SK-N-SH (cell line): ENCODE data around the gene PHF3. TPM values are rescaled to one million over a fixed set of nuclear protein-coding genes. Genes with fewer than 3 reads are reported as not detected.

ENCODE experiments used
- CTCF ChIA-PET: fragments of 300-600, 350-600 bp; formaldehyde crosslinking; extraction: SDS; loops from one replicate; lab custom pipeline; 2021; lab: Yijun Ruan, JAX
- POLR2A ChIA-PET: fragments of 350-600 bp; sonication (Branson Sonifier 250); formaldehyde crosslinking; extraction: SDS; loops from one replicate; lab custom pipeline; 2020; ENCODE audit warnings: antibody characterized with exemption, inconsistent platforms; lab: Yijun Ruan, JAX
- DNase-seq: peaks from one replicate; pipeline ENCODE4 v3.0.0; 2012
- H2AFZ ChIP-seq: fragments of 200-600 bp; sonication (generic); 2 replicates; pipeline ENCODE4 v1.8.1; 2016; ENCODE audit warnings: antibody characterized with exemption, mild to moderate bottlenecking, low read depth
- H3F3A ChIP-seq: fragments of 200-600 bp; sonication (generic); replicated peaks from 2 replicates; pipeline ENCODE3; 2016; ENCODE audit warnings: antibody characterized with exemption, mild to moderate bottlenecking; ENCODE audit not compliant: insufficient read depth
- H3K27ac ChIP-seq, 2 experiments: fragments of 200-500 bp in 1 of 2; fragments of 200-600 bp in 1 of 2; sonication (Bioruptor generic) in 1 of 2; sonication (generic), shearing (Covaris generic) in 1 of 2; 2 replicates each; pipeline versions ENCODE4 v1.5.1 to v1.6.1; 2014 to 2016; ENCODE audit warnings: low read depth in 2 of 2, inconsistent platforms in 1 of 2, low read length in 1 of 2, mild to moderate bottlenecking in 1 of 2, mixed read lengths in 1 of 2
- H3K27me3 ChIP-seq: fragments of 200-600 bp; sonication (generic), shearing (Covaris generic); 2 replicates; pipeline ENCODE4 v1.6.1; 2016; ENCODE audit warnings: mixed run types; ENCODE audit not compliant: insufficient read depth
- H3K36me3 ChIP-seq, 2 experiments: fragments of 200-500 bp in 1 of 2; fragments of 200-600 bp in 1 of 2; sonication (Bioruptor generic) in 1 of 2; sonication (generic) in 1 of 2; replicated peaks in 1 of 2; 2 replicates each; pipeline versions ENCODE3 to v1.5.1; 2014 to 2016; ENCODE audit warnings: low read length in 1 of 2, mild to moderate bottlenecking in 1 of 2; ENCODE audit not compliant: insufficient read depth in 2 of 2, control insufficient read depth in 1 of 2
- H3K4me1 ChIP-seq, 2 experiments: fragments of 200-500 bp in 1 of 2; fragments of 200-600 bp in 1 of 2; sonication (Bioruptor generic) in 1 of 2; sonication (generic), shearing (Covaris generic) in 1 of 2; 2 replicates each; pipeline versions ENCODE4 v1.5.1 to v1.6.1; 2014 to 2016; ENCODE audit warnings: low read depth in 1 of 2, low read length in 1 of 2, mixed run types in 1 of 2; ENCODE audit not compliant: insufficient read depth in 2 of 2, control insufficient read depth in 1 of 2
- H3K4me2 ChIP-seq: fragments of 200-600 bp; sonication (generic), shearing (Covaris generic); 2 replicates; pipeline ENCODE4 v1.6.1; 2017; ENCODE audit warnings: mixed run types
- H3K4me3 ChIP-seq, 2 experiments: fragments of 200-500 bp in 1 of 2; fragments of 200-600 bp in 1 of 2; sonication (Bioruptor generic) in 1 of 2; sonication (generic), shearing (Covaris generic) in 1 of 2; 2 replicates each; pipeline versions ENCODE4 v1.5.1 to v1.8.1; 2014 to 2016; ENCODE audit warnings: low read depth in 2 of 2, inconsistent platforms in 1 of 2, low read length in 1 of 2, mild to moderate bottlenecking in 1 of 2, mixed read lengths in 1 of 2, moderate library complexity in 1 of 2
- H3K79me2 ChIP-seq: fragments of 200-600 bp; sonication (generic); 2 replicates; pipeline ENCODE4 v1.8.1; 2017; ENCODE audit warnings: mild to moderate bottlenecking; ENCODE audit not compliant: insufficient read depth
- H3K9ac ChIP-seq: fragments of 200-600 bp; sonication (generic); 2 replicates; pipeline ENCODE4 v1.6.1; 2017; ENCODE audit warnings: mixed run types
- H3K9me2 ChIP-seq: fragments of 200-600 bp; sonication (generic); 2 replicates; pipeline ENCODE4 v1.6.1; 2017; ENCODE audit warnings: mixed run types
- H3K9me3 ChIP-seq: fragments of 200-600 bp; sonication (generic); 2 replicates; pipeline ENCODE4 v1.6.1; 2017; ENCODE audit warnings: mixed run types, mild to moderate bottlenecking, moderate library complexity
- H4K20me1 ChIP-seq: fragments of 200-600 bp; sonication (generic); 2 replicates; pipeline ENCODE4 v1.6.1; 2017; ENCODE audit warnings: mild to moderate bottlenecking, mixed run types; ENCODE audit not compliant: insufficient read depth
- CHD2 ChIP-seq: fragments of 150-350 bp; IDR thresholded peaks from 2 replicates; pipeline ENCODE4 v1.6.1; 2018; ENCODE audit warnings: low read length; ENCODE audit not compliant: partially characterized antibody
- ELF1 ChIP-seq: IDR thresholded peaks from 2 replicates; pipeline ENCODE4 v1.4.0; 2012
- EP300 ChIP-seq, 2 experiments: IDR thresholded peaks; 2 replicates each; pipeline versions ENCODE4 v1.4.0 to v1.6.1; 2012; ENCODE audit warnings: borderline replicate concordance in 1 of 2, low read depth in 1 of 2, low read length in 1 of 2
- FOSL2 ChIP-seq: IDR thresholded peaks from 2 replicates; pipeline ENCODE4 v1.4.0; 2012; ENCODE audit warnings: low read depth, mild to moderate bottlenecking, moderate library complexity, borderline replicate concordance
- POLR2AphosphoS5 ChIP-seq: IDR thresholded peaks from 2 replicates; pipeline ENCODE4 v1.6.1; 2012; ENCODE audit warnings: low read depth, low read length
- TAF1 ChIP-seq: IDR thresholded peaks from 2 replicates; pipeline ENCODE4 v1.6.1; 2012; ENCODE audit warnings: low read depth, mild to moderate bottlenecking, low read length, moderate library complexity, borderline replicate concordance
- WGBS: methylation state at CpG from one replicate; pipeline ENCODE4 v1.1.6; 2017; ENCODE audit warnings: low lambda C conversion rate; 5-methylcytosine and 5-hydroxymethylcytosine counted together
- polyA plus RNA-seq, 3 experiments: library from polyadenylated mRNA; depleted of rRNA; stranded (reverse); fragments of >200 nt; gene quantifications; 2 replicates each; pipeline ENCODE4 v1.2.3, GENCODE V29; 2012
- TF ChIP-seq, protein P1 (sequence below): IDR thresholded peaks from 2 replicates; pipeline ENCODE4 v1.4.0; 2012; ENCODE audit warnings: low read depth, borderline replicate concordance
- TF ChIP-seq, protein P2 (sequence below): fragments of 200-600 bp; sonication (generic); IDR thresholded peaks from 2 replicates; pipeline ENCODE4 v1.6.1; 2017; ENCODE audit warnings: antibody characterized with exemption, mild to moderate bottlenecking, moderate library complexity

The PHF3 gene
- polyA plus RNA-seq, 1 of the 3 experiments (the other 2 are of a cell fraction), result 4.4 TPM

DNA sequence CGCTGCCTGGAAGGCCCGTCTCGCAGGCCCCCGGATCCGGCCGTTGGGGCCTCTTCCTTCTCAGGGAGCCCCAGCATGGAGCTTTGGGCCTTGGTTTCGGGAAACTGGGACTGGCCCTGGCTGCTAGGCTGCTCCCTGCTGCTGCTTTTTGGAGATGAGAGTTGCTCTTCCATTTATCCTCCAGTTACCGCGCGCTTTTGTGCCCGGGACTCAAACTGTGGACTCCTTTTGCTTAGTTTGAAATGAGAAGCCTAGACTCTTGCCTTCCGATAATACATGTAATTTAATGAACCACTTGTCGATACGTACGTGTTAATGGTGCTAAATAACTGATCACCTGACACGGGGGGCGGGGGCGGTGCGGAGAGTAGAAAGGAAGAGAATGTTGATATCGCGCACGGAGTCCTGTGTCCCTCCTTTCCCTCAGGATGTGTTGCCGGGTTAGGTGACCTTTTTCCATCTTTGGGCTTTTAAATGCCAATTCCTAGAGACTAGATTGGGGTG is 968 bp downstream of the PHF3 start:
- peak overlapping the region; percentile 90 to 97 for H3K27ac ChIP-seq
- H4K20me1 ChIP-seq, result peaks cover 46% of the 10 kb centered on the region
- peaks cover 11 to 23% of the 10 kb centered on the region in 2 experiments; a peak in 3 of 4 replicates for H3K4me1 ChIP-seq
- peaks cover 53% of the 10 kb centered on the region for H3K79me2 ChIP-seq
- POLR2A ChIA-PET, result interaction anchor here (1.0 to 1.9 kb wide), 3 partner anchors 38 to 880 kb away, joined by 4 to 10 read pairs (median 7); no protein-coding TSS in a partner anchor
- WGBS, result 0% methylated on average over 21 of the region's 23 CpGs
- peak; percentile 47 for DNase-seq
- no peaks in the 10 kb centered on the region for H3K9me3 ChIP-seq
- H3K36me3 ChIP-seq, result peaks cover 0 to under 1% of the 10 kb centered on the region in 2 experiments
- H3K4me3 ChIP-seq, result peak overlapping the region; percentile 89 to 96
- peaks cover 3% of the 10 kb centered on the region for H3F3A ChIP-seq
- H2AFZ ChIP-seq, result peak overlapping the region; percentile 91
- peak overlapping the region; percentile 95 for H3K9ac ChIP-seq
- H3K9me2 ChIP-seq, result no peaks in the 10 kb centered on the region
- peak overlapping the region; percentile 78 for H3K4me2 ChIP-seq
- no peaks in the 10 kb centered on the region for H3K27me3 ChIP-seq
- CTCF ChIA-PET, result interaction anchor here (1.0 to 2.3 kb wide), 5 partner anchors 9 to 128 kb away, joined by 3 to 11 read pairs (median 6); no protein-coding TSS in a partner anchor
- TF ChIP-seq EP300 (IDR thresholded peaks at IDR 0.05; ENCODE audit: borderline replicate concordance in 1 of 2, low read depth in 1 of 2, low read length in 1 of 2) (no peak), CHD2 (peak; percentile 31), FOSL2 (no peak), ELF1 (no peak)
- TF ChIP-seq, protein P1, sequence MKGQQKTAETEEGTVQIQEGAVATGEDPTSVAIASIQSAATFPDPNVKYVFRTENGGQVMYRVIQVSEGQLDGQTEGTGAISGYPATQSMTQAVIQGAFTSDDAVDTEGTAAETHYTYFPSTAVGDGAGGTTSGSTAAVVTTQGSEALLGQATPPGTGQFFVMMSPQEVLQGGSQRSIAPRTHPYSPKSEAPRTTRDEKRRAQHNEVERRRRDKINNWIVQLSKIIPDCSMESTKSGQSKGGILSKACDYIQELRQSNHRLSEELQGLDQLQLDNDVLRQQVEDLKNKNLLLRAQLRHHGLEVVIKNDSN, result peak; percentile 75

DNA sequence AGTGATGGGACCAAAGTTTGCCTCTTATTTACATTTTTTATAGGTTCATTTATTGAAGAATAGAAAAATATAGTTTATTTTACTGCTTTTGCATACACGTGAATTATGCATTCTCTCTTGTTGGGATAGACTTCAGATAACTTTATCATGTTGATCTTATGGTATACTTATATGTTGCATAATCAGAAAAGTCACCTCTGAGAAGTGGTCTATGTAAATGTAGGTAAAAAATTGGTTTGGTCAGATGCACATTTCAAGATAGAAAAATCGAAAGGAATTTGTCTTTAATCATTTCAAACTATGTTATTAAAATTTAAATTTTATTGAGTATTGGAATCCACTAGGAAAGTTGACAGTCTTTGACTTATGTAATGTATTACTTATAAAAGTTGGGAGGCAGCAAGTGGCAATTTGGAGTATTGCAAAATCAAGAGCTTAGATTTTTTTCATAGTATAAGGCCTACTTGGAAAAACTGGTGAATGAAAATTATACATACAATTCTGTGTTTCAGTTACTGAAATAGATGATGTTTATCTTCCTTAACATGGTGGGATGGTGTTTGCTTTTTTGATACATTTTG is 2.4 kb downstream of the PHF3 start:
- Histone ChIP-seq H4K20me1 (peaks cover 56% of the 10 kb centered on the region), H3K27ac (peak overlapping the region in 1 of 2 experiments; percentile 16; a peak in 2 of 4 replicates), H3K4me3 (peak overlapping the region; percentile 89 to 96; a peak in 3 of 4 replicates), H3K9ac (peak overlapping the region; percentile 95; the same call in 1 of the 2 replicates), H3K27me3 (no peaks in the 10 kb centered on the region), H3K79me2 (peaks cover 67% of the 10 kb centered on the region), H3K4me2 (peak overlapping the region; percentile 78), H3F3A (peaks cover 3% of the 10 kb centered on the region), H2AFZ (no peak overlapping the region; the same call in 1 of the 2 replicates), H3K9me3 (no peaks in the 10 kb centered on the region), H3K4me1 (peaks cover 11 to 23% of the 10 kb centered on the region in 2 experiments; a peak in 3 of 4 replicates), H3K36me3 (peaks cover 3 to 9% of the 10 kb centered on the region in 2 experiments), H3K9me2 (no peaks in the 10 kb centered on the region)
- DNase-seq, result no peak
- POLR2A ChIA-PET, result no interaction called here
- CTCF ChIA-PET, result interaction anchor here (1.0 to 2.3 kb wide), 5 partner anchors 10 to 165 kb away, joined by 3 to 11 read pairs (median 3); no protein-coding TSS in a partner anchor
- 2% methylated on average over 2 of the region's 2 CpGs for WGBS
- TF ChIP-seq POLR2AphosphoS5 (no peak), TAF1 (no peak)
- TF ChIP-seq, protein P2, sequence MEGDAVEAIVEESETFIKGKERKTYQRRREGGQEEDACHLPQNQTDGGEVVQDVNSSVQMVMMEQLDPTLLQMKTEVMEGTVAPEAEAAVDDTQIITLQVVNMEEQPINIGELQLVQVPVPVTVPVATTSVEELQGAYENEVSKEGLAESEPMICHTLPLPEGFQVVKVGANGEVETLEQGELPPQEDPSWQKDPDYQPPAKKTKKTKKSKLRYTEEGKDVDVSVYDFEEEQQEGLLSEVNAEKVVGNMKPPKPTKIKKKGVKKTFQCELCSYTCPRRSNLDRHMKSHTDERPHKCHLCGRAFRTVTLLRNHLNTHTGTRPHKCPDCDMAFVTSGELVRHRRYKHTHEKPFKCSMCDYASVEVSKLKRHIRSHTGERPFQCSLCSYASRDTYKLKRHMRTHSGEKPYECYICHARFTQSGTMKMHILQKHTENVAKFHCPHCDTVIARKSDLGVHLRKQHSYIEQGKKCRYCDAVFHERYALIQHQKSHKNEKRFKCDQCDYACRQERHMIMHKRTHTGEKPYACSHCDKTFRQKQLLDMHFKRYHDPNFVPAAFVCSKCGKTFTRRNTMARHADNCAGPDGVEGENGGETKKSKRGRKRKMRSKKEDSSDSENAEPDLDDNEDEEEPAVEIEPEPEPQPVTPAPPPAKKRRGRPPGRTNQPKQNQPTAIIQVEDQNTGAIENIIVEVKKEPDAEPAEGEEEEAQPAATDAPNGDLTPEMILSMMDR, result peak; percentile 18; the same call in 1 of the 2 replicates
